SK-N-SH treated with all-trans-retinoic acid at 6 μM for 48 hours (cell line): ENCODE measurements around the gene WFDC10B.

Source experiments
- ATAC-seq: fragments of 200-7000 bp; cut with Tn5 transposase; 3 replicates; pipeline ENCODE4 v1.9.1; 2020; ENCODE audit warnings: mild to moderate bottlenecking, moderate library complexity
- ARNTL ChIP-seq: fragments of 450-650 bp; formaldehyde crosslinking; IDR thresholded peaks from 2 replicates; pipeline ENCODE4 v1.5.0; 2020; ENCODE audit warnings: low read depth, mild to moderate bottlenecking, moderate library complexity, borderline replicate concordance
- BACH2 ChIP-seq: fragments of 250-450 bp; sonication (Bioruptor Pico); IDR thresholded peaks from 2 replicates; pipeline ENCODE4 v1.9.0; 2021; ENCODE audit warnings: mild to moderate bottlenecking, borderline replicate concordance
- CREB5 ChIP-seq: fragments of 250-450 bp; sonication (Bioruptor Pico); IDR thresholded peaks from 2 replicates; pipeline ENCODE4 v1.5.1; 2020; ENCODE audit warnings: low read depth, mild to moderate bottlenecking, moderate library complexity
- CSDC2 ChIP-seq: fragments of 250-450 bp; sonication (Bioruptor Pico); IDR thresholded peaks from 2 replicates; pipeline ENCODE4 v1.5.0; 2020; ENCODE audit warnings: mild to moderate bottlenecking, moderate library complexity
- CSRNP3 ChIP-seq: fragments of 250-450 bp; sonication (Bioruptor Pico); IDR thresholded peaks from 2 replicates; pipeline ENCODE4 v1.5.1; 2021; ENCODE audit warnings: mild to moderate bottlenecking, moderate library complexity
- ESRRG ChIP-seq: fragments of 250-450 bp; sonication (Bioruptor Pico); IDR thresholded peaks from 2 replicates; pipeline ENCODE4 v1.6.1; 2021; ENCODE audit warnings: mild to moderate bottlenecking
- GLIS3 ChIP-seq: fragments of 250-450 bp; sonication (Bioruptor Pico); IDR thresholded peaks from 2 replicates; pipeline ENCODE4 v1.5.0; 2020; ENCODE audit warnings: mild to moderate bottlenecking, moderate library complexity
- ISL1 ChIP-seq: fragments of 250-450 bp; sonication (Bioruptor Pico); IDR thresholded peaks from 2 replicates; pipeline ENCODE4 v2.1.2; 2022; ENCODE audit warnings: mild to moderate bottlenecking, moderate library complexity
- OSR1 ChIP-seq: fragments of 250-450 bp; sonication (Bioruptor Pico); IDR thresholded peaks from 2 replicates; pipeline ENCODE4 v1.8.0; 2022; ENCODE audit warnings: moderate library complexity, mild to moderate bottlenecking, inconsistent platforms
- PATZ1 ChIP-seq: fragments of 250-450 bp; sonication (Bioruptor Pico); IDR thresholded peaks from 2 replicates; pipeline ENCODE4 v1.8.0; 2020; ENCODE audit warnings: mild to moderate bottlenecking, moderate library complexity, borderline replicate concordance
- POU6F1 ChIP-seq: fragments of 250-450 bp; sonication (Bioruptor Pico); IDR thresholded peaks from 2 replicates; pipeline ENCODE4 v1.8.0; 2021; ENCODE audit warnings: low read depth, mild to moderate bottlenecking, moderate library complexity, borderline replicate concordance
- PPARA ChIP-seq: fragments of 250-450 bp; sonication (Bioruptor Pico); IDR thresholded peaks from 2 replicates; pipeline ENCODE4 v1.5.0; 2020; ENCODE audit warnings: mild to moderate bottlenecking, borderline replicate concordance
- RARB ChIP-seq: fragments of 250-450 bp; sonication (Bioruptor Pico); IDR thresholded peaks from 2 replicates; pipeline ENCODE4 v1.8.0; 2021; ENCODE audit warnings: mild to moderate bottlenecking, moderate library complexity
- SNAI2 ChIP-seq: fragments of 250-450 bp; sonication (Bioruptor Pico); IDR thresholded peaks from 2 replicates; pipeline ENCODE4 v1.5.0; 2020; ENCODE audit warnings: mild to moderate bottlenecking, moderate library complexity
- TCF4 ChIP-seq: fragments of 250-450 bp; sonication (Bioruptor Pico); IDR thresholded peaks from 2 replicates; pipeline ENCODE4 v1.8.0; 2021; ENCODE audit warnings: mild to moderate bottlenecking, moderate library complexity, borderline replicate concordance
- TOX ChIP-seq: fragments of 250-450 bp; sonication (Bioruptor Pico); IDR thresholded peaks from 2 replicates; pipeline ENCODE4 v1.8.0; 2021; ENCODE audit warnings: mild to moderate bottlenecking, moderate library complexity, borderline replicate concordance
- TSHZ2 ChIP-seq: fragments of 250-450 bp; sonication (Bioruptor Pico); IDR thresholded peaks from 2 replicates; pipeline ENCODE4 v1.5.0; 2020; ENCODE audit warnings: mild to moderate bottlenecking, moderate library complexity
- ZFP3 ChIP-seq: fragments of 250-450 bp; sonication (Bioruptor Pico); IDR thresholded peaks from 2 replicates; pipeline ENCODE4 v1.5.0; 2020; ENCODE audit warnings: mild to moderate bottlenecking, moderate library complexity
- ZFP30 ChIP-seq: fragments of 450-650 bp; formaldehyde crosslinking; IDR thresholded peaks from 2 replicates; pipeline ENCODE4 v1.5.0; 2022; ENCODE audit warnings: mild to moderate bottlenecking, moderate library complexity
- ZNF565 ChIP-seq: fragments of 450-650 bp; formaldehyde crosslinking; conservative IDR thresholded peaks from 2 replicates; pipeline ENCODE4 v1.5.0; 2020; ENCODE audit warnings: low read depth, mild to moderate bottlenecking, moderate library complexity
- ZNF70 ChIP-seq: fragments of 450-650 bp; formaldehyde crosslinking; IDR thresholded peaks from 2 replicates; pipeline ENCODE4 v1.5.0; 2020; ENCODE audit warnings: mild to moderate bottlenecking, moderate library complexity
- ZNF8 ChIP-seq: fragments of 450-650 bp; formaldehyde crosslinking; IDR thresholded peaks from 2 replicates; pipeline ENCODE4 v1.5.0; 2020; ENCODE audit warnings: mild to moderate bottlenecking, moderate library complexity

The WFDC10B gene

GRCh38 chr20:45742596-45742995, 37.8 kb upstream of the WFDC10B start:
- TF ChIP-seq GLIS3, result no peak
- no peak for TF ChIP-seq OSR1
- TF ChIP-seq ARNTL (CRISPR knock-in tag), result no peak
- TF ChIP-seq CSDC2, result no peak
- no peak for TF ChIP-seq ZFP30
- no peak for TF ChIP-seq ZNF565 (CRISPR knock-in tag)
- TF ChIP-seq SNAI2 (CRISPR knock-in tag), result no peak
- no peak for TF ChIP-seq ZFP3 (CRISPR knock-in tag)
- no peak for TF ChIP-seq RARB (CRISPR knock-in tag)
- TF ChIP-seq POU6F1 (CRISPR knock-in tag), result no peak
- TF ChIP-seq CREB5 (CRISPR knock-in tag), result no peak
- no peak for TF ChIP-seq PATZ1 (CRISPR knock-in tag)
- no peak for TF ChIP-seq ZNF8
- TF ChIP-seq TSHZ2 (CRISPR knock-in tag), result no peak
- no peak for TF ChIP-seq PPARA (CRISPR knock-in tag)
- no peak for TF ChIP-seq ESRRG
- no peak for ATAC-seq

GRCh38 chr20:45735988-45736387, 31.2 kb upstream of the WFDC10B start:
- TF ChIP-seq SNAI2 (CRISPR knock-in tag), result no peak
- ATAC-seq, result no peak

- no peak for ATAC-seq
- TF ChIP-seq TOX, result no peak
- no peak for TF ChIP-seq PPARA (CRISPR knock-in tag)
- no peak for TF ChIP-seq CREB5 (CRISPR knock-in tag)
- TF ChIP-seq PATZ1 (CRISPR knock-in tag), result no peak
- TF ChIP-seq ZFP30, result no peak
- TF ChIP-seq ZNF70 (CRISPR knock-in tag), result no peak
- TF ChIP-seq CSRNP3 (CRISPR knock-in tag), result no peak
- TF ChIP-seq RARB (CRISPR knock-in tag), result no peak
- TF ChIP-seq CSDC2, result no peak
- no peak for TF ChIP-seq OSR1
- TF ChIP-seq ZFP3 (CRISPR knock-in tag), result no peak
- TF ChIP-seq GLIS3, result no peak
- no peak for TF ChIP-seq ISL1
- no peak for TF ChIP-seq ARNTL (CRISPR knock-in tag)
- TF ChIP-seq BACH2 (CRISPR knock-in tag), result no peak
- TF ChIP-seq ESRRG, result no peak
- TF ChIP-seq TCF4, result no peak
- TF ChIP-seq, all 23 proteins: peak for 0
Observed at GRCh38 chr20:45735552-45735951, 30.7 kb upstream of the WFDC10B start.
